ENCODE results near the gene ANKRD9.

ANKRD9 gene

GRCh38 chr14:102499401-102500157 lies 10.0 kb downstream of the ANKRD9 start:
- no peak for DNase-seq (ENCODE audit: low read depth)

DNA sequence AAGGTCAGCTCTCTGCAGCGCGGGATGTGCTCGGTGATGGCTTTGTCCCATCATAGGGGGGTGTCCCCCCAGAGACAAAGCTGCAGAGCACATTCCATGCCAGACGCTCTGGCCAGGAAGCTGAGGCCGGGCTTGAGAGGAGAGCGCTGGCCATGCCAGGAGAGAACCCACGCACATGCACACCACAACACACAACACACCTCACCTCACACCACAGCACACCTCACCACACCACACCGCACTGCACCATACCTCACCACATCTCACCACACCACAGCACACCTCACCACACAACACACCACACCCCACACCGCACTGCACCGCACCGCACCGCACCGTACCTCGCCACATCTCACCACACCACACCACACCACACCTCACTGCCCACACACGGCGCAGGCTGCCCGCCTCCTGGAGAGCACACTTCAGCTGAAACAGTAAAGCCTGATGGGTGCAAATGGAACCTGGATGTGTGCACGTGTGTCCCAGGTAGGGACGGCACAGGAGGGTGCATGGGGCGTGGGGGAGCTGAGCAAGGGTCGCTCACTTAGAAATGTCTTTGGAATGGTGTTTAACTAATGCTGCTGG lies 10.8 kb downstream of the ANKRD9 start:
- no peak for DNase-seq (ENCODE audit: low read depth)

DNA sequence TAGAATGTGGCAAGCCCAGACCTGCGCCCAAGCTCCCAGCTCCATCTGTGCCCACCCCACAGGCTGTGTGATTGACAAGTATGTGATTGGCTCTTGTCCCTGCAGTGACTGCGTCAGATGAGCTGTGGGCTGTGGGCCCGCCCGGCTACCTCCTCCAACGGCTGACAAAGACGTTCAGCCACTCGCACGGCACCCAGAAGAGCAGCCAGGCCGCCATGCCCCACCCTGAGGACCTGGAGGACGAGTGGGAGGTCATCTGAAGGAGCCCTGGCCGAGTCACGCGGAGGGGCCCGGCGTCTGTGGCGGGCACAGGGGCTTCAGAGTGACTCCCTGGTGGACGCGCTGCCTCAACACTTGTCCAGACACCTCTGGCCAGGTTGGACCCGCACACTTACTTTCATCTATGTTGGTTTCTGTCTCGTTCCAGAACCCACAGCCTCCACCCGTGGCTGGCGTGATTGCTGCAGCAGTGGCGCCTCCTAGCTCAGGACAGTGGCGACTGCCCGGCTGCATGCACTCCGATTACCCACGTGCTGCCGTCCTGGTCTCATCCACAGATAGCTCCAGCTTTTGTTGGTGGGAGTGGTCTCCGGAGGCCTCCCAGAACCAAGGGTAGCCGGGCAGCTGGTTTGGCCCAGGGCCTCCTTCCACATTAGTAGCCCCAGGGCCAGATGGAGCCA lies 11.4 kb downstream of the ANKRD9 start:
- no peak for DNase-seq (ENCODE audit: low read depth)

DNA sequence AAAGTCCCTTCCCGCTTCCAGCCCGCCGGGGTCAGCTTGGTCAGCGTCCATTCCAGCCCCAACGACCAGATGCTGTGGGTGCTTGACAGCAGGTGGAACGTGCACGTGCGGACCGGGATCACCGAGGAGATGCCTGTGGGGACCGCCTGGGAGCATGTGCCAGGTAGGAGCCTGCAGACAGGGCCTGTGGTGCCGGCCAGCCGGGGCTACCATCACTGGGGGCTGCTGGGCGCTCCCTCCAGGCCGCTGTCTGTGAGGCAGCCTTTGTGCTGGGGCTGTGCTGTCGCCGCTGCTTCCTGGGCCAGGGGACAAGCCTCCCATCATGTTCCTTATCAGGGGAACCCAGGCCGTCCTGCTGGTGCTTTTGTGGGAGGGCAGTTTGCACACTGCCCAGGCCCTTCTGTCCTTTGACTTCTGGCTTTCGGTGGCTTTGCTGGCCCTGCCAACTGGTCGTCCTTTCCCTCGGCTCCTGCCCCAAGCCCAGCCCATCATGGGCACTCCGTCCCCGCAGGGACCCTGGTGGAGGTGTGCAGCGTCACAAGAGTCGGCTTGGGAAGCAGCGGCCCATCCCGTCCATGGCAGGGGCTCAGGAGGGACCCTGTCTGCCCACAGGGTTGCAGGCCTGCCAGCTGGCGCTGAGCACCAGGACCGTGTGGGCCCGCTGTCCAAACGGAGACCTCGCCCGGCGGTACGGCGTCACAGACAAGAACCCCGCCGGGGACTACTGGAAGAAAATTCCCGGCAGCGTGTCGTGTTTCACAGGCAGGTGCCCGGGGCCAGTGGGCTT lies 12.4 kb downstream of the ANKRD9 start:
- DNase-seq (ENCODE audit: low read depth), result no peak

DNA sequence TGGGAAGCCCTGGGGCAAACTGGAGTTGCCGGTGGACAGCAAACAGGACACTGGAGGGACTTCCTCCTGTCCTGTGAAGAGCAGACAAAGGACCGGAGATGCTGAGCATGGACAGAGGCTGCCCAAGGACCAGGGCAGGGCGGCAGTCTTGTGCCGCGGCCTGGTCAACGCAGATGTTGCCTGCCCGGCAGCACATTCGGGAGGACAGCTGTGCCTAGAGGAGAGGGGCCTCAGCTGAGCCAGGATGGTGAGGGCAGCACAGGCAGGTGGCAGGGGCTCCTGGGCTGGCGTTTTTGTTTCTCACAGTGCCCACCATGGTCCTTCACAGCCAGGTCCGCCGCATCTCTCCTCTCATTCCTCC lies 13.3 kb downstream of the ANKRD9 start:
- DNase-seq (ENCODE audit: low read depth), result no peak

GRCh38 chr14:102495491-102496330 lies 13.9 kb downstream of the ANKRD9 start:
- no peak for DNase-seq (ENCODE audit: low read depth)

GRCh38 chr14:102493585-102493984 lies 16.0 kb downstream of the ANKRD9 start:
- DNase-seq (ENCODE audit: low read depth), result no peak

- no peak for DNase-seq (ENCODE audit: low read depth)
These were observed 16.5 kb downstream of the ANKRD9 start for GRCh38 chr14:102493096-102493495.

DNA sequence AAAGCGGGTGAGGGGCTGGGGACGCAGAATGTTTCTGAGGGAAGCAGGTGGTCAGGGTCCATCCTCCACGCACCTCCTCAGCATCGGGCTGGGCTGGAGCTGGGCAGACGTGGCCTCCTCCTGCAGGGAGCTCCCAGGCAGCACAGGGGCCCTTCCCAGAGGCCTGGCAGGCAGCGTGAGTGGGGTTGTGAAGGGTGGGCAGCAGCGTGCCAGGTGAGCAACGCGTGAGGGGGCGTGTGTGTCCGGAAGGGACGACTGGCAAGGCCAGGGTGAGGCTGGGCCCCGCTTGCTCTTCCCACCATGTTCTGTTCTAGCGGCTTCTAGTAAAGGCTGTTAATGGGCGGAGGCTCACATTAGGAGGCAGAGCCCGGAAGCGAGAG lies 17.1 kb downstream of the ANKRD9 start:
- DNase-seq (ENCODE audit: low read depth), result no peak

DNA sequence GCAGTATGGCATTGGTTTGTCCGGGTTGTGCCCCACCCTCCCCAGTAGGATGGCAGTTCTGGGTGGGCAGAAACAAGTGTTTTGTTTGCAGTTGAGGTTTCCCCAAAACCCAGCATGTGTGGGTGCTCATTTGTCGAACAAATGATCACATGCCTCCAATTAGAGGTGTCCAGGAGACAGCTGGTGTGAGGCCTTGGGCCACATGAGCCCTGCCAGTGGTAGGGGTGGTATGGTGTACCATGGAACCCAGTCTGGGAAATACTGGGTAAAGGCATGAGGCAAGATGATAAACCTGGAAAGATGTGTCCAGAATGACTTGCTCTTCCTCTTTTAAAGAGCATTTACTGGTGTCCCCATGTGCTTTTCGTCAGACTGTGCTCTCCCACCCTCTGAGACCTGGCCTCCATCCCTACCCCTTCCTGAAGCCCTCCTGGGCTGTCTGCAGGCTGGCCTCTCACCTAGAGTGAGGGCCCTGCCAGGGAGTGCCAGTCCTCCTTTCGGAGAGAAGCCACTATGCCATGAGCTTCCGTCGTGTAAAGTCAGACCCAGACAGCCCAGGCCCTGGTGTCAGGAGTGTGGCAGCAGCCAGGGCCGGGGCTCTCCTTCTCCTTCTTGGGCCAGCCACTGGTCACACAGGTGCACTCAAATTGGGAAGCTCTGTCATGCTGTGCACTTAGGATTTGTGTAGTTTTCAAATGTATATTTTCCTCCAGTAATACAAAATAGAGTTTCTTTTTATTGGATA lies 17.6 kb downstream of the ANKRD9 start:
- DNase-seq (ENCODE audit: low read depth), result no peak

DNA sequence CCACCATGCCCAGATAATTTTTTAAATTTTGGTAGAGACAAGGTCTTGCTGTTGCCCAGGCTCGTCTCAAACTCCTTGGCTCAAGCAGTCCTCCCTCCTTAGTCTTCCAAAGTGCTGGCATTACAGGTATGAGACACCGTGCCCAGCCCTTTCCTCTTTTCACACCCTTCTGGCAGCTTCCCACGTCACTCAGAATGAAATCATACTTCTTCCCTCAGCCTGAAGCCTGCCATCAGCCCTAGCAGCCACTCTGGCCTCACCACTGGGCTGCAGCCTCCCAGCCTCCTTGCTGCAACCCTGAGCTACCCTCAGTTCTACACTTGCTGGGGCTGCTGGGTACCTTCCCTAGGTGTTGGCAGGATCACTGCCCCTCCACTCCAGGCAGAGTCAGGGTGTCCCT lies 18.2 kb downstream of the ANKRD9 start:
- no peak for DNase-seq (ENCODE audit: low read depth)

DNA sequence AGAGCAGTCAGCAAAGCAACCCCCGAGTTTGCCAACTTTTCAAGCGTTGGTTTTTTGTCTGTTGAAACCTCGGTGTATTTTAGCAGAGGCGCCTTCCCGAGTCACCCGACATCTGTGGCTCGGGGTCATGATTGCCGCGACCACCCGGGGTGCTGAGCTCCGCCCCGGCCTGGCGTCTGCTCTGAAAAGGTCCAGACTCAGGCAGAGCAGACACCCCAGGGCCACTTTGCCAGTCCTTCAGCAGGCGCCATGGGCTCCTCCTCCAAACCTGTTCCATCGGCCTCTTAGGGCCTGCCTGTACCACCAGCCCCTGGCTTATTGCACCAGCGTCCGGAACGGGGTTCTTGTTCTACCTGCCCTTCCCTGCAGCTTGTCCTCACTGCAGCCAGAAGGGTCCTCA lies 19.1 kb downstream of the ANKRD9 start:
- no peak for DNase-seq (ENCODE audit: low read depth)

- no peak for DNase-seq (ENCODE audit: low read depth)
These were observed 22.4 kb downstream of the ANKRD9 start for GRCh38 chr14:102487204-102487577.

- no peak for DNase-seq (ENCODE audit: low read depth)
These were observed 22.9 kb downstream of the ANKRD9 start for GRCh38 chr14:102486513-102487203.

DNA sequence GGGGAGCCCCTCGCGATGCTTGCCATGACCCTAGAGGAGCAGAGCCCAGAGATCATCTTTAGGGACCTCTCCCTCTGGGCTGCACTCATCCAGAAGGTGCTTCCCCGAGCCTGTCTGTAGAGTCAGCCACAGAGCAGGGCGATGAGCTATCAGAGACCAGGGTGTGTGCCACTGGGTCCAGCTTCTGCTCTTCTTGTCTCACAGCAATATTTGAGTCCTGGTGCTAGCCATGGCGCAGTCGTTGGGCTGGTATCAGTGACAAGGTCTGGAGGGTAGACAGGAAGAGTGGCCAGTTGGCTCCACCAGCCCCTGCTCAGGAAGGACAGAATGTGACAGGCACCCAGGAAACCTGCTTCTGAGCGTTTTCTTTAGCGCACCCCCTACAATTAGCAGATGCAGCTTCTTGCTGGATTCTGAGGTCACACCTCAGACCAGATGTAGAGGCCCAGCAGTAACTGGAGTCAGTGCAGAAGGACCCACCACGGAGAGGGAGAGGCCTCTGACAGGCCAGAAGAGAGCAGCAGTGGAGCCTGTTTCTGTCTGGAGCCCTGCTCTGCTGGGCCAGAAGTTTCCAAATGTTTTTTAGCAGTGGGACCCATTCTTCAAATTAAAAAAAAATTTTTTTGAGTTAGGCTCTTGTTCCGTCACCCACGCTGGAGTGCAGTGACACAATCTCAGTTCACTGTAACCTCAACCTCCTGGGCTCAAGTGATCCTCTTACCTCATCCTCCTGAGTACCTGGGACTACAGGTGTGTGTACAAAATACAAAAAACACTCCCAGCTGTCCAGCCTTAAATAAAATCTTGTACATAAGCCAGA lies 23.7 kb downstream of the ANKRD9 start:
- no peak for DNase-seq (ENCODE audit: low read depth)

- no peak for DNase-seq (ENCODE audit: low read depth)
These were observed 25.3 kb downstream of the ANKRD9 start for GRCh38 chr14:102484316-102484715.

DNA sequence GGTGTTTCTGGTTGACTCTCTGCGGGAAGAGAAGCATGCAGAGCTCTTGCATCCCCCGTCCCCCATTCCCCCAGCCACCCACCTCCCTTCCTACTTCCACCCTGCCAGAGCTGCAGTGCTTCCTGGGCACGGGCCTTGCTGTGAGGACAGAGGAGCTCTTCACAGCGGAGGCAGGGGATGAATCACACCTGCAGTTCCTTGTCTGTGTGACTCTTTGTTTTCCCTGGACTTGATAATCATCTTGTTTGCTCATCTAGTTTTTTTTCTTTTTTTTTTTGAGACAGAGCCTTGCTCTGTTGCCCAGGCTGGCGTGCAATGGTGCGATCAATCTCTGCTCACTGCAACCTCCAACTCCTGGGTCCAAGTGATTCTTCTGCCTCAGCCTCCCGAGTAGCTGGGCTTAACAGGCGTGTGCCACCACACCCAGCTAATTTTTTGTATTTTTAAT lies 27.8 kb downstream of the ANKRD9 start:
- DNase-seq (ENCODE audit: low read depth), result no peak

- DNase-seq (ENCODE audit: low read depth), result no peak
These were observed 28.2 kb downstream of the ANKRD9 start for GRCh38 chr14:102481371-102481770.

GRCh38 chr14:102479777-102480176 lies 29.8 kb downstream of the ANKRD9 start:
- no peak for DNase-seq (ENCODE audit: low read depth)

GRCh38 chr14:102479107-102479506 lies 30.5 kb downstream of the ANKRD9 start:
- no peak for DNase-seq (ENCODE audit: low read depth)
